Left ventricle myocardium inferior (tissue), 1 donor: ENCODE data around the gene DDX23. TPM values are rescaled to one million over a fixed set of nuclear protein-coding genes. Genes with fewer than 3 reads are reported as not detected.

Experiments used
- DNase-seq: peaks from one replicate; pipeline ENCODE4 v3.0.0-alpha.2; 2020
- H3K27ac ChIP-seq: fragments of 200-600 bp; replicated peaks from 2 replicates; pipeline ENCODE4 v1.8.0; 2021
- H3K27me3 ChIP-seq: fragments of 200-600 bp; 2 replicates; pipeline ENCODE4 v1.8.0; 2021; ENCODE audit warnings: low read depth
- H3K36me3 ChIP-seq: fragments of 200-600 bp; 2 replicates; pipeline ENCODE4 v1.8.0; 2021
- H3K4me1 ChIP-seq: fragments of 200-600 bp; 2 replicates; pipeline ENCODE4 v1.8.0; 2021
- H3K4me3 ChIP-seq: fragments of 200-600 bp; 2 replicates; pipeline ENCODE4 v1.8.0; 2021; ENCODE audit warnings: mild to moderate bottlenecking, moderate library complexity
- H3K9me3 ChIP-seq: fragments of 200-600 bp; replicated peaks from 2 replicates; pipeline ENCODE4 v1.8.0; 2021
- intact Hi-C: fragments of 100-400 bp; cut with micrococcal nuclease; formaldehyde crosslinking; loops from one replicate; pipeline ENCODE4 v1.11.0; 2022
- total RNA-seq: library from RNA; stranded (reverse); fragmentation: NEBNext Ultra II Directional; extraction: Animal tissue kit (Norgen Biotek cat#: 25700); gene quantifications from one replicate; pipeline ENCODE4 v1.2.1, GENCODE V29; 2021
- TF ChIP-seq, protein P1 (sequence below): fragments of 200-600 bp; IDR thresholded peaks from 2 replicates; pipeline ENCODE4 v1.8.0; 2021; ENCODE audit warnings: antibody characterized with exemption, mild to moderate bottlenecking, borderline replicate concordance
- donor health status: DM: no; HTN: yes; CAD: no; lungs with severe emphysema.

Gene DDX23
- total RNA-seq, 1 donor from 2014 or later, result 36.6 TPM

DNA sequence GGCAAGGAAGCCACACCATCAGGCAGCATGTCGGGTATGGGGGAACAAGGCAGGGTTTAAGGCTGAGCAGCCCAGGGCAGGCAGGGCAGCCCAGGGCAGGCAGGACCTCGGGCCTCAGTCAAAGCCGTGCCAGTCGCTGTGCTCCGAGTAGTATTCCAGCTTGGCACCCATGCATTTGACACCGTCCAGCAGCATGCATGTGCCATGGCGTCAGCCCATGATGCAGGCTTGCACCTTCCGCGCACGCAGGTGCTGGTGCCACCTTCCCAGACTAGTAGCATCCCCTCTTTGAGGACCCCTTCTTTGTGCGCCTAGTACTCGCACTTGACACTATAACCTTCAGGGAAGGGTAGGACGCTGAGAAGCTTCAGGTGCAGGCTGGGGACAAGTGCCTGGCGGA lies 51.5 kb downstream of the DDX23 start:
- Histone ChIP-seq H3K4me1 (peaks cover 6% of the 10 kb centered on the region), H3K27ac (no peak overlapping the region), H3K27me3 (peaks cover 21% of the 10 kb centered on the region), H3K9me3 (no peaks in the 10 kb centered on the region), H3K4me3 (no peak overlapping the region), H3K36me3 (no peaks in the 10 kb centered on the region)
- intact Hi-C loops, result no loop called here
- TF ChIP-seq, protein P1, sequence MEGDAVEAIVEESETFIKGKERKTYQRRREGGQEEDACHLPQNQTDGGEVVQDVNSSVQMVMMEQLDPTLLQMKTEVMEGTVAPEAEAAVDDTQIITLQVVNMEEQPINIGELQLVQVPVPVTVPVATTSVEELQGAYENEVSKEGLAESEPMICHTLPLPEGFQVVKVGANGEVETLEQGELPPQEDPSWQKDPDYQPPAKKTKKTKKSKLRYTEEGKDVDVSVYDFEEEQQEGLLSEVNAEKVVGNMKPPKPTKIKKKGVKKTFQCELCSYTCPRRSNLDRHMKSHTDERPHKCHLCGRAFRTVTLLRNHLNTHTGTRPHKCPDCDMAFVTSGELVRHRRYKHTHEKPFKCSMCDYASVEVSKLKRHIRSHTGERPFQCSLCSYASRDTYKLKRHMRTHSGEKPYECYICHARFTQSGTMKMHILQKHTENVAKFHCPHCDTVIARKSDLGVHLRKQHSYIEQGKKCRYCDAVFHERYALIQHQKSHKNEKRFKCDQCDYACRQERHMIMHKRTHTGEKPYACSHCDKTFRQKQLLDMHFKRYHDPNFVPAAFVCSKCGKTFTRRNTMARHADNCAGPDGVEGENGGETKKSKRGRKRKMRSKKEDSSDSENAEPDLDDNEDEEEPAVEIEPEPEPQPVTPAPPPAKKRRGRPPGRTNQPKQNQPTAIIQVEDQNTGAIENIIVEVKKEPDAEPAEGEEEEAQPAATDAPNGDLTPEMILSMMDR, result no peak
- no peak for DNase-seq

DNA sequence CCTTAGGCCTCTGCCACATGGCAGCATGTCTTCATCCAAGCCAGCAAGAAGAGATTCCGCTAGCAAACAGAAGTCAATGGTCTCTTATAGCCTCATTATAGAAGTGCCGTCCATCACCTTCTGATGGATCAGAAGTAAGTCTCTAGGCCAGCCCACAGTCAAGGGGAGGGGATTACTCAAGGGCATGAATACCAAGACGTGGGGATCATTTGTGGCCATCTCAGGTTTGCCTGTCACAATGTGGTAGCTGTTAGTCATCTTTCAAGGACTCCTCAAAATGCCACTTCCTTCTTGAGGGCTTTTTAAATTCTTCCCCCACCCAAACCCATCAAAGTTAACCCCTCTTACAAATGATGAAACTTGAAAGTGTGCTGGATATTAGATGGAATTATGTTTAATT lies 55.0 kb downstream of the DDX23 start:
- Histone ChIP-seq H3K9me3 (no peaks in the 10 kb centered on the region), H3K4me1 (peaks cover 7% of the 10 kb centered on the region), H3K4me3 (no peak overlapping the region), H3K27ac (no peak overlapping the region), H3K36me3 (no peaks in the 10 kb centered on the region), H3K27me3 (peaks cover 21% of the 10 kb centered on the region)
- TF ChIP-seq, protein P1, result no peak
- no peak for DNase-seq
- intact Hi-C loops, result no loop called here

DNA sequence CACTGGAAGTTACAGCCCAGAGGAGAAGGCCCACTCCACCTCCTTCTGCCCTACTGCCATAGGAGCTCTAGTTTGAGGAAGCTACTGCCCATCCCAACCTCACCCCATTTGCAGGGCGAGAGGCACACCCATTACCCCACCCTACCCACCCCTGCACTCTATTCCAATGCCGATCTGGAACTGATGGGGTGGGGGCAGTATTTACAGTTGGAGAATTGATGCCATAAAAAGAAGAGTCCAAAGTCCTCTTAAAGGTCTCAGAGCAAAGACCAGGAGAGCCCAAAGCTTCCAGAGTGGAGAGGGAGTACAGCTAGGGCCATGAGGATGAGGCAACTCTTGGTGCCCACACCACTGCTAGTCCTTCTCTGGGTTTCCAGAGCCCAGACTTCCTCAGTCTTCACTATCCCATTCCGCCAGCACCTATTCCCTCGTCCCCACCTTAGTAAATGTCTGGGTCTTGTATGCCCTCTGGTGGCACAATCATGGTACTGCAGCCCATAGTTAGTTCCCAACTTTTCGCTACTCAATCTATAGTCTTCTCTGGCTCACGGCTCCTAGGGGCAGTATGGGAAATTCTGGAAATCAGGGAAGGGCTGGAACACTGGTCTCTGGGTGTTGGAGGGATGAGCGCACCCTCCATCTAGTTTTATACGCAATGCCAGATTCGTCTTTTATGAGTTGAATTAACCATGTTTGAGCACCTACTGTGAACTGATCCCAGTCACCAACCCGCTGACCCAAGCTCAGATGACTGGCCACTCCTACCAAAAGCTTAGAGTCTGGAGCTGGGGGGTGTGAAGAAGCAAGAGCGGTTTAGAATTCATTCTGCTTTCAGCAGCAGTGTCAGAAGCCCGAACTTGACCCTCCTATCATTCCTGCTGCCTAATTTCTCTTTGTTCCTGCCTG lies 56.2 kb downstream of the DDX23 start:
- no peak overlapping the region for H3K27ac ChIP-seq
- no peak for DNase-seq
- H3K27me3 ChIP-seq, result peaks cover 17% of the 10 kb centered on the region
- intact Hi-C loops, result loop anchor here (2.0 kb wide), 1 partner anchor 39 kb away; no protein-coding TSS in a partner anchor
- H3K4me1 ChIP-seq, result peaks cover 7% of the 10 kb centered on the region
- H3K9me3 ChIP-seq, result no peaks in the 10 kb centered on the region
- H3K4me3 ChIP-seq, result no peak overlapping the region
- TF ChIP-seq, protein P1, result peak; percentile 96
- H3K36me3 ChIP-seq, result no peaks in the 10 kb centered on the region

DNA sequence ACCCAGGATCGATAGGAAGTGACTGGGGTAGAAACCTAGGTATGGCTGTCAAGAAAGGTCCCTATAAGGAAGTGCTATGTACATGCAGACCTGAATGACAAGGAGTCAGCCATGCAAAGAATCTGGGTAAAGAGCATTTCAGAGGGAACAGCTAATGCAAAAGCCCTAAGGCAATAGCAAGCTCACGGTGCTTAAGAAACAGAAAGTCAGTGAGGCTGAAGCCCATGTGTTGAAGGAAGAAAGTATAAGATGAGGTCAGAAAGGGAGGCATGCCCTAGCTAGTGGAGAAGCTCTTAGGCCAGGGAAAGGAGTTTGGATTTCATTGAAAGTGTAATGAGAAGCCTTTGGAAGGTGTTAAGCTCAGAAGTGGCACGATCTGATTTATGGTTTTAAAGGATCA lies 57.1 kb downstream of the DDX23 start:
- Histone ChIP-seq H3K36me3 (no peaks in the 10 kb centered on the region), H3K4me1 (peaks cover 12% of the 10 kb centered on the region), H3K27ac (no peak overlapping the region), H3K27me3 (peaks cover 8% of the 10 kb centered on the region), H3K9me3 (no peaks in the 10 kb centered on the region), H3K4me3 (no peak overlapping the region)
- intact Hi-C loops, result loop anchor here (2.0 kb wide), 1 partner anchor 38 kb away; no protein-coding TSS in a partner anchor
- no peak for DNase-seq
- TF ChIP-seq, protein P1, result no peak

DNA sequence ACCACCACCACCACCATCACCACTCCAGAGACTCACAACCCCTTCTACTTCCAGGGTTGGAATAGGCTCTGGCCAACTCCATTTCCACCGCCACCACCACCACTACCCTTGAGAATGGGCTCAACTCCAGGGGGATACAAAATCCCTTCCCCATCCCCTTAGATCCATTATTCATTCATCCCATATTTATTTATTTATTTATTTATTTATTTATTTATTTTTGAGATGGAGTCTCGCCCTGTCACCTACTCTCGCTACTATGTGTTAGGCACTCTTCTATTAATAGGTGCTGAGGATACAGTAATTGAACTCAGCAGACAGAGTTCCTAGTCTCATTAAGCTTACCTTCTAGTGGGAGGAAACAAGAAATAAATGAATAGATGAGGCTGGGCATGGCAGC lies 58.3 kb downstream of the DDX23 start:
- Histone ChIP-seq H3K27me3 (no peaks in the 10 kb centered on the region), H3K4me1 (peaks cover 22% of the 10 kb centered on the region), H3K9me3 (no peaks in the 10 kb centered on the region), H3K4me3 (no peak overlapping the region), H3K27ac (no peak overlapping the region), H3K36me3 (no peaks in the 10 kb centered on the region)
- TF ChIP-seq, protein P1, result no peak
- DNase-seq, result no peak
- intact Hi-C loops, result loop anchor here (2.0 kb wide), 1 partner anchor 37 kb away; no protein-coding TSS in a partner anchor
